ENCODE measurements around the gene GALNS. TPM values are rescaled to one million over a fixed set of nuclear protein-coding genes. Genes with fewer than 3 reads are reported as not detected.
A peak's percentile ranks its signal among the peaks of the same experiment; 100 is the strongest.
"Not testable (repeated sequence)": the region's sequence is repeated elsewhere in the genome, so short reads cannot be mapped to it uniquely, and the experiment has no call there.

GALNS gene
- total RNA-seq, 1 donor from 2014 or later: 5.7 TPM

DNA sequence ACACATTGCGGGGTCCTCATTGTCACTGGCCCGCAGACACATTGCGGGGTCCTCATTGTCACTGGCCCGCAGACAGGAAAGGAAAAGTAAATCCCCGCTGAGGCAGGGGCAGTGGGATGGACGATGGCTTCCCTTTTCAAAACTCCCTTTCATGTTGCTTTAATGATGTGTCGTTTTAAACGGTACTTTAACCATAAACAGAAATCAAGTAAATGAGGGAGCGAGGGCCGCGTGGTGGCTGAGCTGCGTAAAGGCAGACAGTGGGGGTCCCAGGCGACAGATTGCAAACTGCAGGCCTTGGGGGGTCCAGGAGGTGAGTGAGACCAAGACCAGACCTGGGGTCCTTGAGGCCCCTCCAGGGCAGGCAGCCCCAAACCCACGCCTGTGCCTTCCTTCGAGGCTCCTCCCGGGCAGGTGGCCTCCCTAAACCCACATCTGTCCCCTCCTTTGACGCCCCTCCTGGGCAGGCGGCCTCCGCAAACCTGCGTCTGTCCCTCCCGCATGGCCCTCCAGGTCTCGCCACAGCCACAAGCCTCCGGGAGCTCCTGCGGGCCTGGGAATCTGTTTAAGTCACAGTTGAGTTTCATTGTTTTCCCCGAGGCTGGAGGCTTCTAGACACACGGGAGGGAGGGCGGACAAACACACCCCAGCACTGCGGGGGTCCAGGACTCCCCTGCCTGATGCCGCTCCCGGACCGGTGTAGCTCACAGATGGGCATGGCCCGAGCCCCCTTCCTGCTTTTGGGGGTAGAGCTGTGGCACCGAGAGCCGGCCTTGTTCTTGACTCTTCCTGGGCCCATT lies 79.1 kb downstream of the GALNS start:
- no peak for DNase-seq (ENCODE audit: low spot score in 2 of 2)
- FAIRE-seq: no peak

- no peak for DNase-seq (ENCODE audit: low spot score in 2 of 2)
- FAIRE-seq: no peak
Observed at GRCh38 chr16:88775825-88776224, 80.9 kb downstream of the GALNS start.

DNA sequence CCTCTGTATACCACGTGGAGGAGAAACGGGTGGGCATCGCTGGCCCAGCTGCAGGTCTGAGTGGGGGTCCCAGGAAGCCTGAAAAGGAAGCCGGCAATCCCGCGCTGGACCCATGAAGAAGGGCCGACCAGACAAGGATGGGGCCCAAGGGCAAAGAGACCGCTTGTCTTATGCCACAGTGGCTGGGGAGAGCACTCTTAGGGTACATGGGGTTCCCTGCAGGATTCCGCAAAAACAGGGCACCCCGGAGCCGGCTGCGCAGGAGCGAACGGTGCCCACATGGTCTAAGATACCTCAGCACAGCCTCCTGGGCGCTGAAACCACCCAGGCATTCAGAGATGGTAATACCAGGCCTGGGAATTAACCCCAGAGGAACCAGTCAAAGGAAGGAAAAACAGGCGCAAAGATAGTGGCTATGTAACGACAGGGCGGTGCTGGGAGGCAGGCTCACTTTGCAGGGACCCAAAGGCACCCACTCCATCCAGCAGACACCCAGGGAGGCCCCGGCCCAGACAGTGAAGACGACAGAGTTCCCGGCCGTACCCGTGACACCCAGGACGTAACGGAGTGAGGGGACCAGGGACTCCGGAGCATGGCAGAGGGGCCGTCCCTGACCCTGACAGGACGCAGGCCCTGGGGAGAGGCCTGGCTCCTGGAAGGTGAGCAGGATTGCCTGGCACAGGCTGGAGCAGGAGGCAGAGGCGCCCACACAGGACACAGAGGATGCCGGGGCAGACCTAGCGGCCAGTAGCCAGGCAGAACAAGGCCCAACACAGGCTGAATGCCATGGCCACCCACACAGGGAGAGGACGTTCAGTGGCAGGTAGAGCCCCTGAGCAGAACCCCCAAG lies 82.0 kb downstream of the GALNS start:
- FAIRE-seq (no peak), DNase-seq (ENCODE audit: low spot score in 2 of 2) (no peak)

GRCh38 chr16:88773812-88774291 lies 82.9 kb downstream of the GALNS start:
- DNase-seq (ENCODE audit: low spot score in 2 of 2): no peak
- FAIRE-seq: no peak

GRCh38 chr16:88772871-88773811 lies 83.6 kb downstream of the GALNS start:
- DNase-seq (ENCODE audit: low spot score in 2 of 2) (peak in 1 of 2 donors; percentile 22), FAIRE-seq (no peak)

- DNase-seq (ENCODE audit: low spot score in 2 of 2); FAIRE-seq: not testable (repeated sequence)
Observed at GRCh38 chr16:88771781-88772180, 85.0 kb downstream of the GALNS start.

DNA sequence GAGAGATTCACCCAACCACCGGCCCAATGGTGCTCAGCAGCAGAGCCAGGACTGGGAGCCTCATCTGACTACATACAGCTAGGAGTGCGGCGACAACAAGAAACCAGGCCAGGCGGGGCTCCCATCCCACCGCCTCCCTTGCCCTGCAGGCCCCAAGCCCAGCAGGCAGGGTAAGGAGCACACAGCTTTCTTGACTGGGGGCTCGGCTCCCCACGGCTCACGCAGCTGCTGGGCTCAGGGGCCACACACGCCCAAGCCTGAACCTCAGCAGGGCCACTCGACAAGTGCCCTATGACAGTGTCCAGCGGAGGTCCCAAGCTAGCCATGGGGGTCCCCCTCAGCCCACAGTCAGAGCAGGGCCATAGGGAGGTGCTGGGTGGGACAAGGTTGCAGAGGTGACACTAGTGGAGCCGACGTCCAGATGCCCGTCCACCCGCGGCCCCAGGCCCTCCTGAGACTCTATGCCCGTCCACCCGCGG lies 85.4 kb downstream of the GALNS start:
- no peak for FAIRE-seq

DNA sequence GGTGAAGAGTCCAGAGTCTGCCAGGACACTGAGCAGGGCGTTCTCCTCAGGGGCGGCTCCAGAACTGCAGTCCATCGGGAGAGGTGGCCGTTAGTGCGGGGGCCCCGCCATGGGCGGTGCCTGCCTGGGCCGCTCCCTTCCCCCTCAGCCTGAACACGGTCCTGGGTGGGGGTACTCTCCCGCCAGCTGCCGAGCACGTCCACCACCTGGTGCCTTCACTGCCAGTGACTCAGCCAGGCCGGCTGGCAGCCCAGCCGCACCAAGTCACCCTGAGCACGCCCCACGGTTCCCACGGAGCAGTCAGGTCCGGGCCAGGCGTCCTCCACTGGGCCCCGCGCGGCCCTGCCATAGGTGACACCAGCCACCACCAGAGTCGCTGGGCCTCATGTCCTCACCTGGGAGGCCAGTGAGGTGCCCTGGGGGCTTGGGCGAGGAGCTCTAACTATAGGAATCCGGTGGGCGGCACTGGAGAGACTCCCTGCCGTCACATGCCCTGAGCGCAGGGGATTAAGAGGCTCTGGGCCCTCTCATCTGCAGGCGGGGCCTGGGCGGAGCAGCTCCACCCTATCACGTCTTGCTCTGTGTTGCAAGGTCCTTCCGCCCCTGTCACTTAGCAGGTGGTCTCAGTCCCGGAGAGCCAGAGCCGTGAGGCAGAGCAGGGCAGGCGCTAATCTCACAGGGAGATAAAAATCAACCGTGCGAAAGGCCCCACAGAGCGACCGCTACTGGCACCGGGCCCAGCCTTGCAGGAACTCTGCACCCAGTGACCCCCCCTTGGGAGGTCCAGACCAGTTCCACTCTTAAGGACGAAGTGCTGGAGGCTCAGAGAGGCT lies 86.1 kb downstream of the GALNS start:
- no peak for DNase-seq (ENCODE audit: low spot score in 2 of 2)
- FAIRE-seq: no peak

More for the DNA sequence above, 85.4 kb downstream of the GALNS start:
- DNase-seq (ENCODE audit: low spot score in 2 of 2): no peak

DNA sequence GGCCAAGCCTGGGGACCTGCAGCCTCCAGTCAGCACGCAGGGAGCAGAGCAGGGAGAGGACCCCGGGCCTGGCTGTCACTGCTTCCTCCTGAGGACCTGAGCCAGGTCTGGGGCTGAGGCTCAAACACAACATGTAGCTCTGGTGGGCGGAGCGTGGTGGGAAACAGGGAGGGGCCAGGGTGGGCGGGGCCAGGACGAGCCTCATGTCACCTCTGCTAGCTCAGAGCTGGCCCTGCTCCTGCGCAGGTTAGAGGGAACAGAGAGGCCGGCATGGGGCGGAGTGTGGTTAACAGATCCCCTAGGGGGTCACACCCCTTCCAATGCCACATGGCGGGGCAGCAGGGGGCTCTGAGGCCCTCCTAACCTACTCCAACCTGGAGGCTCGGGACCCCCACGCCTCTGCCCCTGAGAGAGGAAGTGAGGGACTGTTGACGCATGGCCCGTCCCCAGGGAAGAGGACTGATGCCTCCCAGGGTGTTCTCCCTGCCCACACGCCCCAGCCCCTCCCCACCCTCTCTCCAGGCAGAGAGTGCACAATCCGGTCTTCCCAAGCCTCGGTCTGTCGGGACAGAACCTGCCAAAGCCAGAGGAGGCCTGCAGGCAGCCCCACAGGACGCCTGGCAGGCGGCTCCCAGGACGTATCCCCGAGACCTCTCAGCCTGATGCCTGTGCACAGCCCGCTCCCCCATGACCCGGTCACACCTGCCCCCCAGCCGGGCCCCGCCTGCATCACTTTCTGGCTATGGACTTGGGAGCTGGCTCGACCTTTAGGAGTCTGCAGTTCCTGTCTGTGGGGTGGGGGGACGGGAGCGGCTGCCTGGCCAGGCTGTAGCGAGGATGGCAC lies 86.9 kb downstream of the GALNS start:
- DNase-seq (ENCODE audit: low spot score in 2 of 2): no peak
- FAIRE-seq: no peak

DNA sequence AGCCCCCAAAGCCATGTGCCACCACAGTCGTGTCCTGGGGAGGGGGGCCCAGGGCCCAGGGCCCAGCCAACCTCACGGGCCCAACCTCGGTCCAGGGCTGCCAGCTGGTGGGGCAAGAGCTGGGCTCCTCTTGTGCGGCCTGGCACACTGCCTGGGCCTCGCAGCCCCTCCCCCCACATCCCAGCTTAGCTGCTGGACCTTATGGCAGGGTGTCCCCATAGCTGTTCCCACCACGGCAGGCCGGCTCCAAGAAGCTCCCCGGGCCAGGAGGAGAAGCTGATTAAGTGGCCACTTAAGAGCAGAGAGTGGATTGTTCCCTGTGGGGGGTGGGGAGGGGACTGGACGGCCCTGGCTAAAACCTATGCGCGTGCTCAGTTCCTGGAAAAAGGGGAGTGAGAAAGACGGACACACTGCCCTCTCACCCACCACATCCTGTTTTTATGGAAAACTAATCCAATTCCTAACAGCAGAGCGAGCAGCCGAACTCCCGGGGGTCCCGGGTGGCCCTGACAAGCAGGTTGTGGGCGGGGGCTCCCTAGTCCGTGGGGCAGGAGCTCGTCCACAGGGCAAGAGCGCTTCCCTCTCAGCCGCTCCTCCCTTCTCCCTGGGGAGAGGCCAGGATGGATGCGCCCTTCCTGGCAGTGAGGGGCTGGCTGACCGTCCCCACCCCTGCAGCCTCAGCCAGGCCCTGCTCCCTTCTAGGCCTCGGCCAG lies 88.5 kb downstream of the GALNS start:
- FAIRE-seq: no peak
- DNase-seq (ENCODE audit: low spot score in 2 of 2): peak in 1 of 2 donors; percentile 63

- FAIRE-seq (no peak), DNase-seq (ENCODE audit: low spot score in 2 of 2) (no peak)
Observed at GRCh38 chr16:88767546-88768070, 89.1 kb downstream of the GALNS start.

- no peak for FAIRE-seq
- no peak for DNase-seq (ENCODE audit: low spot score in 2 of 2)
Observed at GRCh38 chr16:88766975-88767374, 89.8 kb downstream of the GALNS start.

- no peak for FAIRE-seq
- DNase-seq (ENCODE audit: low spot score in 2 of 2): no peak
Observed at GRCh38 chr16:88764913-88765349, 91.8 kb downstream of the GALNS start.

DNA sequence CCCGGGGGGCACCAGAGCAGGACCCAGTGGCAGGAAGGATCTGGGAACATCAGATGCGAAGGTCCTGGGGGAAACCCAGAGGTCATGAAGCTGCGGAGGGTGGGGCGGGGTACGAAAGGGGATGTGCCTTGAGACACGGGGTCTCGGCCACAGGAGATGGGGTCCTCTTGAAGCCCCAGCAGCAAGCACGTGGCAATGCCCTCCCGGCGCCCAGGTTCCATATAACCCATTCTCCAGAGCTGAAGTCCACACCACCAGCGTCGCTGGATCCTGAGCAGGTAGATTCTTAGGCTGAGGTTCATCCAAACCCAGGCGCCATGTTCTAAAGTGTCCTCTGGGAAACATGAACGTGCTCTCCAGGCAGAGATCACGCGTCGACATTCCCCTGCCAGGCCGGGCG lies 92.7 kb downstream of the GALNS start:
- FAIRE-seq (no peak), DNase-seq (ENCODE audit: low spot score in 2 of 2) (no peak)
